C4-2B (cell line): ENCODE data around the gene SLC17A2.

Experiments used
- ZFX ChIP-seq: fragments of 450-650 bp; IDR thresholded peaks from 2 replicates; pipeline ENCODE4 v1.6.1; 2017
- TF ChIP-seq, protein P1 (sequence below): fragments of 450-650 bp; conservative IDR thresholded peaks from 2 replicates; pipeline ENCODE4 v1.5.1; 2017; ENCODE audit warnings: mild to moderate bottlenecking

DNA sequence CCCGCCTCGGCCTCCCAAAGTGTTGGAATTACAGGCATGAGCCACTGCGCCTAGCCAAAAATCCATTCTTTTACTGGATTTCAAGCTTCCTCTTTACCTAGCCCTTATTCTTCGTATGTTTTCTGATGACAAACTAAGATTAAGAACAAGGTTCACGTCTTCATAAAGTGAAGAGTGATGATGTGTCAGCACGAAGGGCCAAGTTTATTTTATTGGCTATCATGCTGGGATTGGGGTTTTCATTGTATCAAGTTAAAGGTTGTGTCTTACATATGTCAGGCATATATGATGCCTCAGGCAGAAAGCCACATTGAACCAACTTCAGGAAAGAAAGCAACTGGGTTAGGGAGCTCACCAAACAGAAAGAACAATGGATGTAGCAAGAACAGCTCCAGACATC lies 36.7 kb downstream of the SLC17A2 start:
- TF ChIP-seq, protein P1, sequence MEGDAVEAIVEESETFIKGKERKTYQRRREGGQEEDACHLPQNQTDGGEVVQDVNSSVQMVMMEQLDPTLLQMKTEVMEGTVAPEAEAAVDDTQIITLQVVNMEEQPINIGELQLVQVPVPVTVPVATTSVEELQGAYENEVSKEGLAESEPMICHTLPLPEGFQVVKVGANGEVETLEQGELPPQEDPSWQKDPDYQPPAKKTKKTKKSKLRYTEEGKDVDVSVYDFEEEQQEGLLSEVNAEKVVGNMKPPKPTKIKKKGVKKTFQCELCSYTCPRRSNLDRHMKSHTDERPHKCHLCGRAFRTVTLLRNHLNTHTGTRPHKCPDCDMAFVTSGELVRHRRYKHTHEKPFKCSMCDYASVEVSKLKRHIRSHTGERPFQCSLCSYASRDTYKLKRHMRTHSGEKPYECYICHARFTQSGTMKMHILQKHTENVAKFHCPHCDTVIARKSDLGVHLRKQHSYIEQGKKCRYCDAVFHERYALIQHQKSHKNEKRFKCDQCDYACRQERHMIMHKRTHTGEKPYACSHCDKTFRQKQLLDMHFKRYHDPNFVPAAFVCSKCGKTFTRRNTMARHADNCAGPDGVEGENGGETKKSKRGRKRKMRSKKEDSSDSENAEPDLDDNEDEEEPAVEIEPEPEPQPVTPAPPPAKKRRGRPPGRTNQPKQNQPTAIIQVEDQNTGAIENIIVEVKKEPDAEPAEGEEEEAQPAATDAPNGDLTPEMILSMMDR: no peak
- no peak for TF ChIP-seq ZFX
